Body of pancreas (tissue), 4 donors: Measurements from ENCODE around the gene FOS. TPM values are rescaled to one million over a fixed set of nuclear protein-coding genes. Genes with fewer than 3 reads are reported as not detected.

Experiments
- ATAC-seq: fragments of 150-250 bp; one replicate; pipeline ENCODE4 v1.9.1; 2016
- DNase-seq, 4 donors: peaks; one replicate each; pipeline ENCODE4 v3.0.0-alpha.2; 2019
- H3K27ac ChIP-seq, 4 donors: fragments of 200-600 bp; sonication (generic); 1 replicate in 3 of 4; 2 replicates in 1 of 4; pipeline versions ENCODE4 v1.5.1 to v1.6.1; 2016 to 2019; ENCODE audit warnings: mild to moderate bottlenecking in 1 of 4, mixed read lengths in 1 of 4, moderate library complexity in 1 of 4
- H3K27me3 ChIP-seq, 2 donors: fragments of 200-600 bp; sonication (generic); one replicate each; pipeline ENCODE4 v1.6.0; 2016; ENCODE audit warnings: mild to moderate bottlenecking in 1 of 2
- H3K36me3 ChIP-seq, 2 donors: fragments of 200-600 bp; sonication (generic); replicated peaks in 1 of 2; 2 replicates each; pipeline ENCODE4 v1.5.1; 2016; ENCODE audit warnings: low read depth in 2 of 2; ENCODE audit not compliant: insufficient read depth in 1 of 2
- H3K4me1 ChIP-seq: fragments of 200-600 bp; sonication (generic); one replicate; pipeline ENCODE4 v1.6.0; 2016
- H3K4me3 ChIP-seq, 2 donors: fragments of 200-600 bp; sonication (generic); 1 replicate in 1 of 2; 2 replicates in 1 of 2; pipeline ENCODE4 v1.5.1; 2016 to 2019
- H3K9me3 ChIP-seq, 3 donors: fragments of 200-600 bp; sonication (generic); 1 replicate in 2 of 3; 2 replicates in 1 of 3; pipeline ENCODE4 v1.5.1; 2016
- CTCF ChIP-seq, 7 experiments: fragments of 450-650 bp in 4 of 7; fragments of 200-600 bp in 3 of 7; sonication (generic) in 3 of 7; IDR thresholded peaks; one replicate each; pipeline ENCODE4 v1.5.1; 2016 to 2019; ENCODE audit warnings: antibody characterized with exemption in 7 of 7
- POLR2A ChIP-seq, 3 donors: fragments of 450-650 bp; IDR thresholded peaks; one replicate each; pipeline ENCODE4 v1.6.1; 2016; ENCODE audit warnings: antibody characterized with exemption in 3 of 3, mild to moderate bottlenecking in 2 of 3
- WGBS, 2 donors: methylation state at CpG; one replicate each; pipeline ENCODE4 v1.1.5; 2017; 5-methylcytosine and 5-hydroxymethylcytosine counted together
- intact Hi-C: fragments of 100-400 bp; cut with DNase I; formaldehyde crosslinking; loops from one replicate; pipeline ENCODE4 v1.15.1; 2023
- total RNA-seq, 2 donors: library from RNA; depleted of rRNA; stranded (reverse); fragments of >200 nt; gene quantifications; one replicate each; pipeline ENCODE4 v1.1.0, GENCODE V29; 2016

Gene FOS
- total RNA-seq, 2 donors from 2014 or later = 412 to 1,093 TPM

GRCh38 chr14:75249251-75249957 is 29.2 kb upstream of the FOS start:
- intact Hi-C loops = no loop called here
- no peak overlapping the region for H3K27ac ChIP-seq
- WGBS, 2 donors = 33 to 50% methylated on average over 10 of the region's 10 CpGs
- no peak for ATAC-seq
- TF ChIP-seq POLR2A (IDR thresholded peaks at IDR 0.05) (no peak), CTCF (IDR thresholded peaks at IDR 0.05) (no peak)
- no peak overlapping the region for H3K4me3 ChIP-seq
- H3K36me3 ChIP-seq = no peaks in the 10 kb centered on the region
- H3K4me1 ChIP-seq = peaks cover 34% of the 10 kb centered on the region
- no peaks in the 10 kb centered on the region for H3K9me3 ChIP-seq
- H3K27me3 ChIP-seq = no peaks in the 10 kb centered on the region
- DNase-seq = peak; percentile 30 to 65 (median 55)

DNA sequence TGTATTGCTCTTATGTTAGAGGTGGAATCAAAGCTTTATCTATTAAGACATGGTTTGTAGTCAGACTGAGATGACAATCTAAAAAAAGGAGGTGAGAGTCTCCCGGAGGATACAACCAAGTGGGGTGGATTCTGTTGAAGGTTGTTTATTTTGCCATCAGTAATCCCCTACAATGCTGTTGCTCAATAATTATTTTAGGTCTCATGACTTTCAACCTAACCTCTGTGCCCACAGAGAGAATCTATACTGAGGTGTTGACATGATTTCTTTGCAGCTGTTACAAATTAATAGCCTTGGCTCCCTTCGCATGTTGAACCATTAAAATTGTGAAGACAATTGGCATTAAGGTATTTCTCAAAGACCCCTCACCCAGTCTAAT is 28.7 kb upstream of the FOS start:
- ATAC-seq (no peak), DNase-seq (no peak)
- Histone ChIP-seq H3K36me3 (no peaks in the 10 kb centered on the region), H3K27me3 (no peaks in the 10 kb centered on the region), H3K27ac (no peak overlapping the region), H3K9me3 (no peaks in the 10 kb centered on the region), H3K4me3 (no peak overlapping the region), H3K4me1 (peaks cover 40% of the 10 kb centered on the region)
- intact Hi-C loops = no loop called here
- whole genome bisulfite sequencing, 2 donors = 51 to 56% methylated on average over 2 of the region's 2 CpGs
- TF ChIP-seq CTCF (IDR thresholded peaks at IDR 0.05) (no peak), POLR2A (IDR thresholded peaks at IDR 0.05) (no peak)

DNA sequence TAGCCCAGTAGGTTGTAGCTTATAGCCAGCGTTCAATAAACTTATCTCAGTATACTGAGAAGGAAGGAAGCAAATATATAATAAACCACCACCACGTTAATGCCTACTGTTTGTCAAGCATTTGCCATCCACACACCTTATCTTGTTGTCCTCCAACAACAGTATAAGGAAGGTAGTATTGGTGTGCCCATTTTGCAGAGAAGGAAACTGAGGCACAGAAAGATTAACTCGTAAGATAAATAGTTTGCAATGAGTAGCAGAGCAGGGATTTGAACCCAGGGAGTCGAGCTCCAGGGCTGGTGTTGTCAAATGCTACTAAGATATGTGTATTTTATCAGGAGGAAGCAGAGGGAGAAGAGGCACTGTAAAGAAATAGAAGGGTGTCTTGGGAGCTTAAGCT is 27.8 kb upstream of the FOS start:
- peak overlapping the region in 2 of 4 donors; percentile 70 to 79 for H3K27ac ChIP-seq
- 79 to 87% methylated on average over 4 of the region's 4 CpGs for WGBS, 2 donors

GRCh38 chr14:75252254-75252837 is 26.3 kb upstream of the FOS start:
- Histone ChIP-seq H3K9me3 (no peaks in the 10 kb centered on the region), H3K4me1 (peaks cover 47% of the 10 kb centered on the region), H3K27ac (peak overlapping the region; percentile 70 to 87 (median 81)), H3K36me3 (no peaks in the 10 kb centered on the region), H3K4me3 (no peak overlapping the region), H3K27me3 (no peaks in the 10 kb centered on the region)
- TF ChIP-seq POLR2A (IDR thresholded peaks at IDR 0.05) = peak in 2 of 3 donors; percentile 24 to 47
- no peak for TF ChIP-seq CTCF (IDR thresholded peaks at IDR 0.05)
- ATAC-seq (peak; percentile 80), DNase-seq (peak; percentile 66 to 86 (median 79))
- intact Hi-C loops = no loop called here
- 20 to 51% methylated on average over 2 to 10 of the region's 10 CpGs for WGBS, 2 donors

More for the DNA sequence above, 27.8 kb upstream of the FOS start:
- DNase-seq (no peak), ATAC-seq (no peak)
- H3K4me1 ChIP-seq = peaks cover 45% of the 10 kb centered on the region
- no peak for TF ChIP-seq CTCF (IDR thresholded peaks at IDR 0.05)
- TF ChIP-seq POLR2A (IDR thresholded peaks at IDR 0.05) = no peak
- no peak overlapping the region for H3K4me3 ChIP-seq
- no peaks in the 10 kb centered on the region for H3K36me3 ChIP-seq
- no peaks in the 10 kb centered on the region for H3K27me3 ChIP-seq
- no peaks in the 10 kb centered on the region for H3K9me3 ChIP-seq
- intact Hi-C loops = no loop called here
